T-helper 2 cell treated with Interferon-gamma antibody and Interleukin-4, amounts not matched to agents 5 μg/mL and 100 μg/mL, for 36 hours (primary cell): ENCODE measurements around the gene TNKS2.
A peak's percentile ranks its signal among the peaks of the same experiment; 100 is the strongest.
"Not testable (repeated sequence)": the region's sequence is repeated elsewhere in the genome, so short reads cannot be mapped to it uniquely, and the experiment has no call there.

Experiments
- DNase-seq: peaks from one replicate; pipeline ENCODE4 v3.0.0; 2021; ENCODE audit warnings: low spot score
- H3K27ac Mint-ChIP-seq: one replicate; pipeline ENCODE4 v1.8.0; 2021; ENCODE audit warnings: mild to moderate bottlenecking, mixed read lengths
- H3K27me3 Mint-ChIP-seq: one replicate; pipeline ENCODE4 v1.8.0; 2021; ENCODE audit warnings: low read depth, mixed read lengths
- H3K36me3 Mint-ChIP-seq: one replicate; pipeline ENCODE4 v1.8.0; 2021; ENCODE audit warnings: low read depth, mixed read lengths
- H3K4me1 Mint-ChIP-seq: one replicate; pipeline ENCODE4 v1.8.0; 2021; ENCODE audit warnings: low read depth, mixed read lengths
- H3K4me3 Mint-ChIP-seq: one replicate; pipeline ENCODE4 v1.8.0; 2022; ENCODE audit warnings: mild to moderate bottlenecking, moderate library complexity, mixed read lengths
- H3K9me3 Mint-ChIP-seq: one replicate; pipeline ENCODE4 v1.8.0; 2021; ENCODE audit warnings: mixed read lengths

TNKS2 gene

GRCh38 chr10:91800756-91801155 lies 2.5 kb downstream of the TNKS2 start:
- no peak overlapping the region for H3K27ac Mint-ChIP-seq

GRCh38 chr10:91803386-91804125 lies 5.3 kb downstream of the TNKS2 start:
- no peak overlapping the region for H3K27ac Mint-ChIP-seq
- no peak overlapping the region for H3K4me3 Mint-ChIP-seq
- peaks cover 44% of the 10 kb centered on the region for H3K4me1 Mint-ChIP-seq
- no peaks in the 10 kb centered on the region for H3K27me3 Mint-ChIP-seq
- H3K36me3 Mint-ChIP-seq, result peaks cover 58% of the 10 kb centered on the region
- no peak for DNase-seq
- no peaks in the 10 kb centered on the region for H3K9me3 Mint-ChIP-seq

More at GRCh38 chr10:91800756-91801155, 2.5 kb downstream of the TNKS2 start:
- H3K4me1 Mint-ChIP-seq, result peaks cover 54% of the 10 kb centered on the region
- H3K9me3 Mint-ChIP-seq, result no peaks in the 10 kb centered on the region
- H3K27me3 Mint-ChIP-seq, result no peaks in the 10 kb centered on the region
- H3K36me3 Mint-ChIP-seq, result peaks cover 47% of the 10 kb centered on the region
- peak overlapping the region; percentile 91 for H3K4me3 Mint-ChIP-seq
- no peak for DNase-seq

- H3K4me1 Mint-ChIP-seq, result peaks cover 44% of the 10 kb centered on the region
- H3K27me3 Mint-ChIP-seq, result no peaks in the 10 kb centered on the region
- no peaks in the 10 kb centered on the region for H3K9me3 Mint-ChIP-seq
- DNase-seq, result no peak
- H3K4me3 Mint-ChIP-seq, result no peak overlapping the region
- no peak overlapping the region for H3K27ac Mint-ChIP-seq
- peaks cover 57% of the 10 kb centered on the region for H3K36me3 Mint-ChIP-seq
These were observed 5.9 kb downstream of the TNKS2 start for GRCh38 chr10:91804126-91804510.

- no peak for DNase-seq
- H3K4me3 Mint-ChIP-seq, result no peak overlapping the region
- H3K9me3 Mint-ChIP-seq, result no peaks in the 10 kb centered on the region
- peaks cover 35% of the 10 kb centered on the region for H3K4me1 Mint-ChIP-seq
- H3K36me3 Mint-ChIP-seq, result peaks cover 50% of the 10 kb centered on the region
- no peak overlapping the region for H3K27ac Mint-ChIP-seq
- no peaks in the 10 kb centered on the region for H3K27me3 Mint-ChIP-seq
These were observed 7.0 kb downstream of the TNKS2 start for GRCh38 chr10:91805110-91805838.

GRCh38 chr10:91807264-91807663 lies 9.0 kb downstream of the TNKS2 start:
- not testable (repeated sequence) for H3K27me3 Mint-ChIP-seq, H3K27ac Mint-ChIP-seq, H3K4me3 Mint-ChIP-seq, H3K9me3 Mint-ChIP-seq, DNase-seq
- peaks cover 29% of the 10 kb centered on the region for H3K4me1 Mint-ChIP-seq
- H3K36me3 Mint-ChIP-seq, result peaks cover 37% of the 10 kb centered on the region

- Mint-ChIP-seq H3K4me1 (peaks cover 19% of the 10 kb centered on the region), H3K4me3 (no peak overlapping the region), H3K27me3 (no peaks in the 10 kb centered on the region), H3K9me3 (no peaks in the 10 kb centered on the region), H3K36me3 (peaks cover 34% of the 10 kb centered on the region), H3K27ac (no peak overlapping the region)
- DNase-seq, result no peak
These were observed 15.0 kb downstream of the TNKS2 start for GRCh38 chr10:91813251-91813650.

GRCh38 chr10:91816981-91817380 lies 18.8 kb downstream of the TNKS2 start:
- DNase-seq, result no peak
- peaks cover 45% of the 10 kb centered on the region for H3K36me3 Mint-ChIP-seq
- no peak overlapping the region for H3K4me3 Mint-ChIP-seq
- no peak overlapping the region for H3K27ac Mint-ChIP-seq
- H3K9me3 Mint-ChIP-seq, result no peaks in the 10 kb centered on the region
- H3K27me3 Mint-ChIP-seq, result no peaks in the 10 kb centered on the region
- peaks cover 9% of the 10 kb centered on the region for H3K4me1 Mint-ChIP-seq

- H3K4me1 Mint-ChIP-seq, result no peaks in the 10 kb centered on the region
- no peak for DNase-seq
- H3K27me3 Mint-ChIP-seq, result no peaks in the 10 kb centered on the region
- peaks cover 39% of the 10 kb centered on the region for H3K36me3 Mint-ChIP-seq
- no peaks in the 10 kb centered on the region for H3K9me3 Mint-ChIP-seq
- H3K4me3 Mint-ChIP-seq, result no peak overlapping the region
- H3K27ac Mint-ChIP-seq, result no peak overlapping the region
These were observed 21.9 kb downstream of the TNKS2 start for GRCh38 chr10:91820144-91820543.

GRCh38 chr10:91824076-91824475 lies 25.9 kb downstream of the TNKS2 start:
- no peaks in the 10 kb centered on the region for H3K27me3 Mint-ChIP-seq
- no peaks in the 10 kb centered on the region for H3K9me3 Mint-ChIP-seq
- DNase-seq, result no peak
- H3K36me3 Mint-ChIP-seq, result peaks cover 45% of the 10 kb centered on the region
- H3K4me1 Mint-ChIP-seq, result no peaks in the 10 kb centered on the region
- H3K27ac Mint-ChIP-seq, result no peak overlapping the region
- H3K4me3 Mint-ChIP-seq, result no peak overlapping the region

- no peaks in the 10 kb centered on the region for H3K27me3 Mint-ChIP-seq
- DNase-seq, result no peak
These were observed 31.0 kb downstream of the TNKS2 start for GRCh38 chr10:91829268-91829667.

GRCh38 chr10:91838199-91838598 lies 40.0 kb downstream of the TNKS2 start:
- no peak overlapping the region for H3K27ac Mint-ChIP-seq
- H3K4me3 Mint-ChIP-seq, result no peak overlapping the region
- H3K27me3 Mint-ChIP-seq, result no peaks in the 10 kb centered on the region
- H3K36me3 Mint-ChIP-seq, result peaks cover 49% of the 10 kb centered on the region
- no peaks in the 10 kb centered on the region for H3K4me1 Mint-ChIP-seq
- DNase-seq, result no peak
- H3K9me3 Mint-ChIP-seq, result no peaks in the 10 kb centered on the region

More at GRCh38 chr10:91829268-91829667, 31.0 kb downstream of the TNKS2 start:
- Mint-ChIP-seq H3K4me1 (no peaks in the 10 kb centered on the region), H3K36me3 (peaks cover 55% of the 10 kb centered on the region), H3K27ac (no peak overlapping the region), H3K4me3 (no peak overlapping the region), H3K9me3 (no peaks in the 10 kb centered on the region)

GRCh38 chr10:91843083-91843482 lies 44.9 kb downstream of the TNKS2 start:
- no peak overlapping the region for H3K27ac Mint-ChIP-seq
- no peak overlapping the region for H3K4me3 Mint-ChIP-seq
- no peaks in the 10 kb centered on the region for H3K27me3 Mint-ChIP-seq
- no peak for DNase-seq
- no peaks in the 10 kb centered on the region for H3K9me3 Mint-ChIP-seq
- no peaks in the 10 kb centered on the region for H3K4me1 Mint-ChIP-seq
- peaks cover 42% of the 10 kb centered on the region for H3K36me3 Mint-ChIP-seq

- Mint-ChIP-seq H3K27me3 (no peaks in the 10 kb centered on the region), H3K4me3 (no peak overlapping the region), H3K27ac (no peak overlapping the region), H3K9me3 (no peaks in the 10 kb centered on the region), H3K36me3 (peaks cover 48% of the 10 kb centered on the region), H3K4me1 (no peaks in the 10 kb centered on the region)
- no peak for DNase-seq
These were observed 58.4 kb downstream of the TNKS2 start for GRCh38 chr10:91856637-91857036.

GRCh38 chr10:91860885-91861284 lies 62.7 kb downstream of the TNKS2 start:
- no peaks in the 10 kb centered on the region for H3K4me1 Mint-ChIP-seq
- H3K27ac Mint-ChIP-seq, result no peak overlapping the region
- H3K4me3 Mint-ChIP-seq, result no peak overlapping the region
- no peaks in the 10 kb centered on the region for H3K27me3 Mint-ChIP-seq
- DNase-seq, result no peak
- H3K9me3 Mint-ChIP-seq, result no peaks in the 10 kb centered on the region
- peaks cover 54% of the 10 kb centered on the region for H3K36me3 Mint-ChIP-seq
